ENCODE results near the gene OXER1.

DNA sequence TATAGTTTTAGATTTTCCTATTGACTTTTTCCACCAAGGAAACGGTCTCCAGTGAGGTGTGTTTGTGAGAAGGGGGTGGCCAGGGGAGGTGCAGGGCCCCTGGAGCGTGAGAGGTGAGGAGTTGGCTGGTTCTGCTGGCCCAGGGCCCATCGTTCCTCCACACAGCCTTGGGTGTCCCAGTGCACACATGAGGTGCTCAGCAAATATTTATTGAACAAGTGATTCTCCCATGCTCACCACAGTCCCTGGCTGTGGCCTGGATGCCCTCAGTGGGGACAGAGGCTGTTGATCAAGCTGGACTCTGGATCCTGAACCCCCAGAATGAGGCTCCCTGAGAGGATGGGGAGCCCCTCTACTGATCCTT is 23.5 kb upstream of the OXER1 start:
- TF ChIP-seq GATA3 (IDR thresholded peaks at IDR 0.05; ENCODE audit: low read depth, low read length) (no peak), GATA2 (IDR thresholded peaks at IDR 0.05; ENCODE audit: low read depth, low read length) (no peak)
